Measurements from ENCODE around the gene PTPRH. TPM values are rescaled to one million over a fixed set of nuclear protein-coding genes. Genes with fewer than 3 reads are reported as not detected.

The PTPRH gene
- polyA plus RNA-seq, 5 donors: 0.15 to 0.30 (median 0.27) TPM

DNA sequence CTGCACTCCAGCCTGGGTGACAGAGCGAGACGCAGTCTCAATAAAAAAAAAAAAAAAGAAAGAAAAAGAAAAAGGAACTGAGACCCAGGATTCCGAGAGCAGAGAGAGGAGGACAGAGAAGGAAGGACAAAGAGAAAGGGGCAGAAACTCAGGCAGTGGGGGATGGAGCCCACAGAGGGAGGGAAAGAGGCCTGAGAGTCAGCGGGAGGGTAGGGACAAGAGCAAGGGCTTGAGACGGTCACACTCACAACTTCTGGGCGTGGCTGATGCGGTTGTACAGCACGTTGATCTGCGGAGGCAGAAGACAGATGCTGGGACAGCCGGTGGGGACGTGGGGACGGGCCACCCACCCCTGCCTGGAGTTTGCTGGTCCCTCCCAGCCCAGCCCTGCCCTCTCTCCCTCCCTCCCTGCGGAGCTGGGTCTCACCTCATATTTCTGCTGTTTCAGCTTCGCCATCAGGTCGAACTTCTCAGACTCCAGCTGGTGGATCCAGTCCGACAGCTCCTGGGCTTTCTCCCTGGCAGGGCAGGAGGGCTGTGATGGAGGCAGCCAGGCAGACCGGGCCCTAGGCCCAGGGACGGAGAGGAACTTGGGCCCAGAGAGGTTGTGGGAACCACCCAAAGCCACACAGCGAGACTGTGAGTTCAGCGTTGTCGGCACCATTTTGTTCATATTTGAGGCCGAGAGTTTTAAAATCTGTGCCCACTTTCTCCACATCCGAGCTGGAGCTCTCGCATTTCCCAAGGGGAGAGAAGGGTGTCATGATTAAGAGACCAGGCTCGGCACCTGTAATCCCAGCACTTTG is 75.5 kb downstream of the PTPRH start:
- DNase-seq: no peak

GRCh38 chr19:55132453-55133129 is 76.7 kb downstream of the PTPRH start:
- no peak for DNase-seq

DNA sequence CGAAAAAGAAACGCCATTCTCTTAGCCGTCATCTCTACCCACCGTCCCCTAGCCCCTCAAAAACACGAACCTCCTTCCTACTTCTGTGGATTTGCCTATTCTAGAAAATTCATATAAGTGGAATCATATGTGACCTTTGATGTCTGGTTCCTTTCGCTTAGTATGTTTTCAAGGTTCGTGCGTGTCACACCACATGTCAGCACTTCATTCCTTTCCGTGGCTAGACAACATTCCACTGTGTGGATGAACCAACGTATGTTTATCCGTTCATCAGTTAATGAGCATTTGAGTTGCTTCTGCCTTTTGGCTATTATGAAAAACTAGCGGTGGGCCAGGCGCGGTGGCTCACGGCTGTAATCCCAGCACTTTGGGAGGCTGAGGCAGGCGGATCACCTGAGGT is 77.9 kb downstream of the PTPRH start:
- DNase-seq: no peak

Other genes with a start within 250 kb of the PTPRH start
- 10 to 100 TPM in 1 of 5 donors, 1 to 10 TPM in 4; 6.7 to 13.3 (median 9.2) TPM for gene NLRP2, start 243.1 kb downstream of the PTPRH start, polyA plus RNA-seq (ENCODE audit: insufficient read depth in 1 of 5, insufficient read length in 5 of 5, low replicate concordance in 1 of 5)
- 1 to 10 TPM in 1 of 5 donors, under 1 TPM in 4; 0.69 to 1.6 (median 0.83) TPM for gene GP6, start 171.2 kb downstream of the PTPRH start, polyA plus RNA-seq (ENCODE audit: insufficient read depth in 1 of 5, insufficient read length in 5 of 5, low replicate concordance in 1 of 5)
- gene RDH13, start 146.4 kb downstream of the PTPRH start, polyA plus RNA-seq (ENCODE audit: insufficient read depth in 1 of 5, insufficient read length in 5 of 5, low replicate concordance in 1 of 5): 10 to 100 TPM in 3 of 5 donors, 1 to 10 TPM in 2; 7.4 to 15.0 (median 12.5) TPM
- gene EPS8L1, start 133.6 kb downstream of the PTPRH start, polyA plus RNA-seq (ENCODE audit: insufficient read depth in 1 of 5, insufficient read length in 5 of 5, low replicate concordance in 1 of 5): 10 to 100 TPM in 3 of 5 donors, 1 to 10 TPM in 2; 4.2 to 16.4 (median 12.4) TPM
- 10 to 100 TPM; 45.4 to 88.7 (median 69.3) TPM for gene PPP1R12C, start 91.9 kb downstream of the PTPRH start, polyA plus RNA-seq (ENCODE audit: insufficient read depth in 1 of 5, insufficient read length in 5 of 5, low replicate concordance in 1 of 5)
- gene TNNT1, start 60.3 kb downstream of the PTPRH start, polyA plus RNA-seq (ENCODE audit: insufficient read depth in 1 of 5, insufficient read length in 5 of 5, low replicate concordance in 1 of 5): 10 to 100 TPM in 1 of 5 donors, 1 to 10 TPM in 3, under 1 TPM in 1; 0.91 to 27.5 (median 2.1) TPM
- gene TNNI3, start 51.8 kb downstream of the PTPRH start, polyA plus RNA-seq (ENCODE audit: insufficient read depth in 1 of 5, insufficient read length in 5 of 5, low replicate concordance in 1 of 5): 1 to 10 TPM in 1 of 5 donors, under 1 TPM in 4; 0.39 to 1.9 (median 0.73) TPM
- gene DNAAF3, start 42.9 kb downstream of the PTPRH start, polyA plus RNA-seq (ENCODE audit: insufficient read depth in 1 of 5, insufficient read length in 5 of 5, low replicate concordance in 1 of 5): 1 to 10 TPM; 1.4 to 8.6 (median 5.1) TPM
- gene SYT5, start 29.2 kb downstream of the PTPRH start, polyA plus RNA-seq (ENCODE audit: insufficient read depth in 1 of 5, insufficient read length in 5 of 5, low replicate concordance in 1 of 5): 1 to 10 TPM in 3 of 5 donors, under 1 TPM in 2; 0.50 to 1.2 (median 1.1) TPM
- 1 to 10 TPM; 2.1 to 5.0 (median 3.4) TPM for gene TMEM86B, start 19.3 kb upstream of the PTPRH start, polyA plus RNA-seq (ENCODE audit: insufficient read depth in 1 of 5, insufficient read length in 5 of 5, low replicate concordance in 1 of 5)
- gene PPP6R1, start 49.5 kb upstream of the PTPRH start, polyA plus RNA-seq (ENCODE audit: insufficient read depth in 1 of 5, insufficient read length in 5 of 5, low replicate concordance in 1 of 5): 10 to 100 TPM; 28.8 to 46.0 (median 35.3) TPM
- 10 to 100 TPM; 20.9 to 50.7 (median 28.5) TPM for gene HSPBP1, start 70.6 kb upstream of the PTPRH start, polyA plus RNA-seq (ENCODE audit: insufficient read depth in 1 of 5, insufficient read length in 5 of 5, low replicate concordance in 1 of 5)
- gene BRSK1, start 74.5 kb upstream of the PTPRH start, polyA plus RNA-seq (ENCODE audit: insufficient read depth in 1 of 5, insufficient read length in 5 of 5, low replicate concordance in 1 of 5): 10 to 100 TPM; 10.2 to 20.8 (median 15.7) TPM
- under 1 TPM; 0.56 to 0.83 (median 0.64) TPM for gene TMEM150B, start 115.8 kb upstream of the PTPRH start, polyA plus RNA-seq (ENCODE audit: insufficient read depth in 1 of 5, insufficient read length in 5 of 5, low replicate concordance in 1 of 5)
- gene KMT5C, start 130.4 kb upstream of the PTPRH start, polyA plus RNA-seq (ENCODE audit: insufficient read depth in 1 of 5, insufficient read length in 5 of 5, low replicate concordance in 1 of 5): 10 to 100 TPM; 16.0 to 30.0 (median 22.8) TPM
- 1 to 10 TPM in 1 of 5 donors, under 1 TPM in 4; 0.14 to 1.4 (median 0.35) TPM for gene COX6B2, start 145.2 kb upstream of the PTPRH start, polyA plus RNA-seq (ENCODE audit: insufficient read depth in 1 of 5, insufficient read length in 5 of 5, low replicate concordance in 1 of 5)
- under 1 TPM in 2 of 5 donors, not detected in 3; 0.04 to 0.06 TPM for gene GARIN5B, start 153.8 kb upstream of the PTPRH start, polyA plus RNA-seq (ENCODE audit: insufficient read depth in 1 of 5, insufficient read length in 5 of 5, low replicate concordance in 1 of 5)
- under 1 TPM; 0.26 to 0.76 (median 0.49) TPM for gene IL11, start 161.0 kb upstream of the PTPRH start, polyA plus RNA-seq (ENCODE audit: insufficient read depth in 1 of 5, insufficient read length in 5 of 5, low replicate concordance in 1 of 5)
- 10 to 100 TPM in 2 of 5 donors, 1 to 10 TPM in 2, under 1 TPM in 1; 0.93 to 13.6 (median 6.6) TPM for gene TMEM190, start 167.3 kb upstream of the PTPRH start, polyA plus RNA-seq (ENCODE audit: insufficient read depth in 1 of 5, insufficient read length in 5 of 5, low replicate concordance in 1 of 5)
- 1 to 10 TPM in 2 of 5 donors, under 1 TPM in 3; 0.23 to 2.3 (median 0.77) TPM for gene TMEM238, start 174.8 kb upstream of the PTPRH start, polyA plus RNA-seq (ENCODE audit: insufficient read depth in 1 of 5, insufficient read length in 5 of 5, low replicate concordance in 1 of 5)
- 1,000 to 10,000 TPM in 4 of 5 donors, 100 to 1,000 TPM in 1; 947 to 1,993 (median 1,238) TPM for gene RPL28, start 176.4 kb upstream of the PTPRH start, polyA plus RNA-seq (ENCODE audit: insufficient read depth in 1 of 5, insufficient read length in 5 of 5, low replicate concordance in 1 of 5)
- gene UBE2S, start 198.3 kb upstream of the PTPRH start, polyA plus RNA-seq (ENCODE audit: insufficient read depth in 1 of 5, insufficient read length in 5 of 5, low replicate concordance in 1 of 5): 10 to 100 TPM; 32.8 to 53.3 (median 35.3) TPM
- gene SHISA7, start 233.8 kb upstream of the PTPRH start, polyA plus RNA-seq (ENCODE audit: insufficient read depth in 1 of 5, insufficient read length in 5 of 5, low replicate concordance in 1 of 5): under 1 TPM; 0.16 to 0.23 (median 0.18) TPM